Sigmoid colon (tissue), 4 donors: ENCODE measurements around the gene EHBP1.

Experiments
- CTCF ChIP-seq, 4 experiments: fragments of 450-650 bp in 3 of 4; fragments of 200-600 bp in 1 of 4; IDR thresholded peaks; one replicate each; pipeline ENCODE4 v1.5.1; 2016 to 2019; ENCODE audit warnings: antibody characterized with exemption in 4 of 4, mild to moderate bottlenecking in 3 of 4, moderate library complexity in 2 of 4
- POLR2AphosphoS5 ChIP-seq, 4 donors: sonication (generic); formaldehyde crosslinking; IDR thresholded peaks; one replicate each; pipeline ENCODE4 v1.6.1; 2017; ENCODE audit warnings: antibody characterized with exemption in 4 of 4

DNA sequence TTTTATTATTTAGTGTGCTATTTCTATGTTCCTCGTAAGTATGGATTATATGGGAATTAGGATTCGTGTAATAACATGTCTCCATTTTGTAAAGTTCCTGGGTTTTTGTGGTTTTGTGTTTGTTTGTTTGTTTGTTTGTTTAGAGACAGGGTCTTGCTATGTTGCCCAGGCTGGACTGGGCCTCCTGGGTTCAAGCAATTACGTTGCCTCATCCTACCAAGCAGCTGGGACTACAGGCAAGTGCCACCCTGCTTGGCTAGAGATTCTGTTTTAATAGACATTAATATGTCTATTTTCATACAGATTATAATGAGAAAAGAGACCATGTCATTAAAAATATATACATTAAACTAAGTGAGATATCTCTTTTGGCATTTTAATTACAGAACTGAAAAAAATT, 309.9 kb downstream of the EHBP1 start:
- TF ChIP-seq POLR2AphosphoS5 (IDR thresholded peaks at IDR 0.05) = no peak
- TF ChIP-seq CTCF (IDR thresholded peaks at IDR 0.05) = no peak
